Progenitor cell of endocrine pancreas (in vitro differentiated cells): Measurements from ENCODE around the gene CNNM3. TPM values are rescaled to one million over a fixed set of nuclear protein-coding genes. Genes with fewer than 3 reads are reported as not detected.
A peak's percentile ranks its signal among the peaks of the same experiment; 100 is the strongest.

Source experiments
- DNase-seq: peaks from one replicate; pipeline ENCODE4 v3.0.0; 2021; ENCODE audit warnings: low spot score; ENCODE audit not compliant: unreplicated experiment
- H3K27ac Mint-ChIP-seq: 2 replicates; pipeline ENCODE4 v1.8.0; 2021; ENCODE audit warnings: mild to moderate bottlenecking, moderate library complexity, mixed read lengths
- H3K27me3 Mint-ChIP-seq: 2 replicates; pipeline ENCODE4 v1.8.0; 2021; ENCODE audit warnings: mixed read lengths
- H3K36me3 Mint-ChIP-seq: 2 replicates; pipeline ENCODE4 v1.8.0; 2022; ENCODE audit warnings: mixed read lengths; ENCODE audit not compliant: insufficient read depth
- H3K4me1 Mint-ChIP-seq: 2 replicates; pipeline ENCODE4 v1.8.0; 2021; ENCODE audit warnings: low read depth, mixed read lengths
- H3K4me3 Mint-ChIP-seq: 2 replicates; pipeline ENCODE4 v1.8.0; 2021; ENCODE audit warnings: low read depth, mild to moderate bottlenecking, moderate library complexity, mixed read lengths
- H3K9me3 Mint-ChIP-seq: 2 replicates; pipeline ENCODE4 v1.8.0; 2021; ENCODE audit warnings: low read depth, mixed read lengths
- total RNA-seq: library from RNA; stranded (reverse); gene quantifications from 2 replicates; pipeline ENCODE4 v1.2.1, GENCODE V29; 2021
- TF ChIP-seq, protein P1 (sequence below): fragments of 200-600 bp; sonication (generic); IDR thresholded peaks from one replicate; pipeline ENCODE4 v1.5.0; 2021; ENCODE audit warnings: antibody characterized with exemption, mild to moderate bottlenecking; ENCODE audit not compliant: unreplicated experiment

CNNM3 gene
- total RNA-seq, 1 donor from 2014 or later: 54.0 TPM

DNA sequence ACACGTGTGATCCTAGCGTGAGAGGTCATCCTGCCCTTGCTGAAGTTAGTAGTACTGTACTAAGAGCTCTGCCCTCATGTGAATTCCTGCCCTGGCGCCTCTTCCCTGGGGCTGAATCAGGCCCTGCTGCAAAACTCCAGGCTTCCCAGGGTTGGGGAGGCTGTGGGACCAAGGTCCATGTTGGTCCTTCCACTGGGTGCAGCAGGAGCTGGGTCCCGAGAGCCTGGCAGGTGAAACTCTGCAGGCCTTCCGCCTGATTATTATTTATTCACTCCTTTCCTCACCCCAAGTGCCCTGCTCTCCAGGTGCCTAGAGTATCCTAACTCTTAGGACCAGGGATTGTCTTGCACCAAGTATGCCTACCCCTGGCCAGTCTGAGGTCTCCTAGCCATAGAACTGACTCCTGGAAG, 5.3 kb upstream of the CNNM3 start:
- no peak for DNase-seq
- Mint-ChIP-seq H3K36me3 (peaks cover 12% of the 10 kb centered on the region), H3K9me3 (peaks cover 3% of the 10 kb centered on the region), H3K4me3 (no peak overlapping the region), H3K27me3 (no peaks in the 10 kb centered on the region), H3K4me1 (peaks cover 11% of the 10 kb centered on the region), H3K27ac (no peak overlapping the region)
- TF ChIP-seq, protein P1, sequence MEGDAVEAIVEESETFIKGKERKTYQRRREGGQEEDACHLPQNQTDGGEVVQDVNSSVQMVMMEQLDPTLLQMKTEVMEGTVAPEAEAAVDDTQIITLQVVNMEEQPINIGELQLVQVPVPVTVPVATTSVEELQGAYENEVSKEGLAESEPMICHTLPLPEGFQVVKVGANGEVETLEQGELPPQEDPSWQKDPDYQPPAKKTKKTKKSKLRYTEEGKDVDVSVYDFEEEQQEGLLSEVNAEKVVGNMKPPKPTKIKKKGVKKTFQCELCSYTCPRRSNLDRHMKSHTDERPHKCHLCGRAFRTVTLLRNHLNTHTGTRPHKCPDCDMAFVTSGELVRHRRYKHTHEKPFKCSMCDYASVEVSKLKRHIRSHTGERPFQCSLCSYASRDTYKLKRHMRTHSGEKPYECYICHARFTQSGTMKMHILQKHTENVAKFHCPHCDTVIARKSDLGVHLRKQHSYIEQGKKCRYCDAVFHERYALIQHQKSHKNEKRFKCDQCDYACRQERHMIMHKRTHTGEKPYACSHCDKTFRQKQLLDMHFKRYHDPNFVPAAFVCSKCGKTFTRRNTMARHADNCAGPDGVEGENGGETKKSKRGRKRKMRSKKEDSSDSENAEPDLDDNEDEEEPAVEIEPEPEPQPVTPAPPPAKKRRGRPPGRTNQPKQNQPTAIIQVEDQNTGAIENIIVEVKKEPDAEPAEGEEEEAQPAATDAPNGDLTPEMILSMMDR: no peak

DNA sequence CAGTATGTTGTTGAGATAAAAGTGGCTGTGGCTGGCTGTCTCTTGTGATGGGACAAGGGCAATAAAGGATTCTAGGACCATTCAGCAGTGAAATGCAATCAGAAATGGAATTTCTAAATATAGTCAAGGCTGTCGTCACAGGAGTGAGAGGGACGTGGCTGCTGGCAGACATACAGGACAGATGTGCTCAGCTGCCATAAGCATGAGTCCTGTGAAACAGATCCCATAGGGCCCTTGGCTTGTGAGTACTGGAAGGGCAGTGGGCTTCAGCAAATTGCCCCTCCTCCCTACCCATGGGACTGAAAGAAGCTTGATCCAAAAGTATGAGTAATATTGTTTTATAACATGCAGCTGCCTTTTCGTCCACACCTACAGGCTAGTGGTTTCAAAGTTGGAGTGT, 4.2 kb upstream of the CNNM3 start:
- no peak overlapping the region for H3K4me3 Mint-ChIP-seq
- H3K27me3 Mint-ChIP-seq: no peaks in the 10 kb centered on the region
- H3K9me3 Mint-ChIP-seq: no peaks in the 10 kb centered on the region
- TF ChIP-seq, protein P1: no peak
- H3K4me1 Mint-ChIP-seq: peaks cover 7% of the 10 kb centered on the region
- no peak overlapping the region for H3K27ac Mint-ChIP-seq
- no peak for DNase-seq
- peaks cover 8% of the 10 kb centered on the region for H3K36me3 Mint-ChIP-seq

DNA sequence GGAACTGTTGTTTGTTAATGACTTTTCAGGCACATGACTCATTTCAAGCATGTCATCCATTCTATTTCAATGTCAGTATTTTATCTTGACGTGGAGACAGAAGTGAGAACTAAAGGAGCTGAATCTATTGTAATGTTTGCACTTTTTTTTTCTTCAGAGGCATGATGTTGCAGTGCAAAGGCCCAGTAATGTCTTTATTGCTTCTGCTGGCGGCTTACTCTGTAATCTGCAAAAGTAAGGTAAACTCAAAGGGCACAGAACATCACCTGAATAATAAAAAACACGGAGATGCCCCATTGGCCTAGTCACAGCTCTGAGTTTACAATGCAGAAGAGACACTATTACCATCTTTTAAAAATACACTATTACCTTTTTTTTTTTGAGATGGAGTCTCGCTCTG, 2.4 kb upstream of the CNNM3 start:
- DNase-seq: no peak
- Mint-ChIP-seq H3K36me3 (peaks cover 5% of the 10 kb centered on the region), H3K4me1 (peaks cover 23% of the 10 kb centered on the region), H3K27ac (no peak overlapping the region), H3K4me3 (no peak overlapping the region), H3K9me3 (no peaks in the 10 kb centered on the region), H3K27me3 (no peaks in the 10 kb centered on the region)
- TF ChIP-seq, protein P1: no peak

DNA sequence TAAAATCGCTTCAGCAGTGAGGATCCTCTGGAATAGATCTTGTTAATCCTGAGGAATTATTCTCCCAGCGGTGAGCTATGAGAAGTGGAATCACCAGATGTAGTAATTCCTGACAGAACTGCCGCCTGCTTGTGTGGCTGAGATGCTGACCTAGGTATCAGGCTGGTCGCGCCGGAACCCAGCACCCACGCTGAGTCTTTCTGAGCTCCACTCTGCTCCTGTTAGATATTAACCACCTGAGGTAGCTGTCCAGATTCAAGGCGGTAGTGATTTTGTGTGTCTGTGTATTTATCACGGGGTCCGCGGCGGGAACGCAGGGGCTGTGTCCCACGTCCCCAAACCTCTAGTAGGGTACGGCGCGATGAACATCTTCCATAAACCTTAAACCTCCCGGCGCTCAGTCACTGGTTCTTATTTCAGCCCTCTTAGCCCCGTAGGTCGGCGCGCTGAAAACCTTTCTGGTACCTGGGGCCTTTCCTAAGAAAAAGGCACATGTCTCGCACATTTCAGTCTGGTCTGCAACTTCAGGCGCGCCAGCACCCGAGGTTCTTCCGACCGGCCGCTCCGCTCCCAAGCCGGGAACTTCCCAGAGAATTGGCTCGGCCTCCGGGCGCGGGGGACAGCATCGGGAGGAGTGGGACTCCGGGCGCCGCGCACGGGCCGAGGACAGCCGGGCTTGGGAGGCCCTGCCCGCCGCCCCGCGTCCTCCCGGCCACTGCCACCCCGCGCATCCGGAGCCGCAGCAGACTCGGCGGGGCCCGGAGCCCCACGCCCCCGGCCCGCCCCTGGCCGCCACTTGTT, 542 bp upstream of the CNNM3 start:
- peaks cover 42% of the 10 kb centered on the region for H3K4me1 Mint-ChIP-seq

DNA sequence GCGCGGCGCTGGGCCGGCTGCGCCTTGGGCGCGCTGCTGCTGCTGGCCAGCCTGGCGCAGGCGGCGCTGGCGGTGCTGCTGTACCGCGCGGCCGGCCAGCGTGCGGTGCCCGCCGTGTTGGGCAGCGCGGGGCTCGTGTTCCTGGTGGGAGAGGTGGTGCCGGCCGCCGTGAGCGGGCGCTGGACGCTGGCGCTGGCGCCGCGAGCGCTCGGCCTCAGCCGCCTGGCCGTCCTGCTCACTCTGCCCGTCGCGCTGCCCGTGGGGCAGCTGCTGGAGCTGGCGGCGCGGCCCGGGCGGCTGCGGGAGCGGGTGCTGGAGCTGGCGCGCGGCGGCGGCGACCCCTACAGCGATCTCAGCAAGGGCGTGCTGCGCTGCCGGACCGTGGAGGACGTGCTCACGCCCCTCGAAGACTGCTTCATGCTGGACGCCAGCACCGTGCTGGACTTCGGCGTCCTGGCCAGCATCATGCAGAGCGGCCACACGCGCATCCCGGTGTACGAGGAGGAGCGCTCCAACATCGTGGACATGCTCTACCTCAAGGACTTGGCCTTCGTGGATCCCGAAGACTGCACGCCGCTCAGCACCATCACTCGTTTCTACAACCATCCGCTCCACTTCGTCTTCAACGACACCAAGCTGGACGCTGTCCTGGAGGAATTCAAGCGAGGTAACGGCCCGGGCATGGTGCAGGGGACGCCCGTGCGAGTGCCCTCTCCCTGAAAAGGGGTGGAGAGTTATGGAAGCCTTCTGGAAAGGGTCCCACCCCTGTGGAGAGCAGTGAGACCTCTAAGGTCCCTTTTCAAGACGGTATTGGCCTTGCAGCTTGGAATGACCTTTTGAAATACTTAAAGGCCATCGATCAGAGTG, 1.0 kb downstream of the CNNM3 start:
- Mint-ChIP-seq H3K4me1 (peaks cover 52% of the 10 kb centered on the region), H3K9me3 (no peaks in the 10 kb centered on the region), H3K27me3 (no peaks in the 10 kb centered on the region), H3K4me3 (peak overlapping the region; percentile 81), H3K36me3 (peaks cover 4% of the 10 kb centered on the region), H3K27ac (peak overlapping the region; percentile 71)
- no peak for DNase-seq
- TF ChIP-seq, protein P1: no peak

More for the DNA sequence above, 542 bp upstream of the CNNM3 start:
- no peaks in the 10 kb centered on the region for H3K27me3 Mint-ChIP-seq
- H3K36me3 Mint-ChIP-seq: peaks cover 2% of the 10 kb centered on the region
- TF ChIP-seq, protein P1: no peak
- H3K4me3 Mint-ChIP-seq: peak overlapping the region; percentile 80
- H3K9me3 Mint-ChIP-seq: no peaks in the 10 kb centered on the region
- peak overlapping the region; percentile 81 for H3K27ac Mint-ChIP-seq
- no peak for DNase-seq
